Measurements from ENCODE around the gene MARCHF2.

GRCh38 chr19:8413629-8413995 is 507 bp downstream of the MARCHF2 start:
- no peak for TF ChIP-seq PATZ1 (CRISPR knock-in tag; IDR thresholded peaks at IDR 0.05; ENCODE audit: borderline replicate concordance)
- TF ChIP-seq ZNF565 (CRISPR knock-in tag; conservative IDR thresholded peaks at IDR 0.05; ENCODE audit: low read depth): no peak
- no peak for TF ChIP-seq RARB (CRISPR knock-in tag; IDR thresholded peaks at IDR 0.05)
- no peak for TF ChIP-seq TCF4 (CRISPR knock-in tag; IDR thresholded peaks at IDR 0.05; ENCODE audit: borderline replicate concordance)
- TF ChIP-seq ZC3H10 (CRISPR knock-in tag; IDR thresholded peaks at IDR 0.05): no peak
- TF ChIP-seq ARNTL (CRISPR knock-in tag; IDR thresholded peaks at IDR 0.05; ENCODE audit: borderline replicate concordance, low read depth): no peak
- TF ChIP-seq GLIS3 (CRISPR knock-in tag; IDR thresholded peaks at IDR 0.05): no peak
- no peak for TF ChIP-seq CSRNP3 (CRISPR knock-in tag; IDR thresholded peaks at IDR 0.05)
- TF ChIP-seq ZFP3 (CRISPR knock-in tag; IDR thresholded peaks at IDR 0.05): no peak
